HCT116 (cell line): ENCODE data around the gene ADGRL3. TPM values are rescaled to one million over a fixed set of nuclear protein-coding genes. Genes with fewer than 3 reads are reported as not detected.

Source experiments
- ATAC-seq: fragments of 200-7000 bp; cut with Tn5 transposase; 2 replicates; pipeline ENCODE4 v1.9.1; 2020; ENCODE audit warnings: mild to moderate bottlenecking, moderate library complexity
- BruUV-seq: library from RNA; stranded (reverse); fragments of 400-500 nt; replicated peaks from 2 replicates; lab custom pipeline; 2021; lab: Mats Ljungman, UMichigan
- CTCF ChIA-PET: fragments of 300-600 bp; sonication (Branson Sonifier 250); formaldehyde crosslinking; loops from one replicate; lab custom pipeline; 2021; ENCODE audit warnings: antibody characterized with exemption; lab: Charles Lee
- POLR2A ChIA-PET: fragments of 300-600, 350-600 bp; sonication (Branson Sonifier 250); formaldehyde crosslinking; loops from one replicate; lab custom pipeline; 2021; ENCODE audit warnings: antibody characterized with exemption; lab: Charles Lee
- RAD21 ChIA-PET, 2 experiments: fragments of 300-600 bp; sonication (Branson Sonifier 250); formaldehyde crosslinking; loops; one replicate each; lab custom pipeline; 2023; ENCODE audit warnings: low total read pairs in 2 of 2; ENCODE audit not compliant: uncharacterized antibody in 2 of 2, unreplicated experiment in 2 of 2, low non-redundant PET in 1 of 2; lab: Charles Lee
- DNase-seq: peaks from one replicate; pipeline ENCODE4 v3.0.0-alpha.2; 2010; ENCODE audit warnings: low read depth, low spot score
- H2AFZ ChIP-seq: fragments of 200-600 bp; shearing (Covaris generic), sonication (generic); 2 replicates; pipeline ENCODE4 v1.6.1; 2017; ENCODE audit warnings: low read depth, mixed run types, mixed read lengths, antibody characterized with exemption, low read length; ENCODE audit not compliant: poor library complexity, severe bottlenecking
- H3K27ac ChIP-seq: 2 replicates; pipeline ENCODE4 v1.5.1; 2012; ENCODE audit warnings: low read depth, low read length
- H3K27me3 ChIP-seq: fragments of 200-600 bp; sonication (generic); 2 replicates; pipeline ENCODE4 v1.6.1; 2016; ENCODE audit warnings: mixed run types, low read length, mixed read lengths; ENCODE audit not compliant: insufficient read depth
- H3K36me3 ChIP-seq, 2 experiments: fragments of 200-500 bp in 1 of 2; fragments of 200-600 bp in 1 of 2; sonication (Bioruptor generic) in 1 of 2; sonication (generic) in 1 of 2; 2 replicates each; pipeline versions ENCODE4 v1.5.1 to v1.6.1; 2014 to 2016; ENCODE audit warnings: low read length in 2 of 2, inconsistent platforms in 1 of 2, mixed read lengths in 1 of 2, mixed run types in 1 of 2; ENCODE audit not compliant: insufficient read depth in 2 of 2, control insufficient read depth in 1 of 2
- H3K4me1 ChIP-seq, 2 experiments: fragments of 200-600 bp in 1 of 2; sonication (generic) in 1 of 2; 2 replicates each; pipeline versions ENCODE4 v1.5.1 to v1.6.1; 2012 to 2017; ENCODE audit warnings: low read length in 2 of 2, inconsistent platforms in 1 of 2, mild to moderate bottlenecking in 1 of 2, mixed read lengths in 1 of 2, mixed run types in 1 of 2, moderate library complexity in 1 of 2; ENCODE audit not compliant: insufficient read depth in 2 of 2, control insufficient read depth in 1 of 2
- H3K4me2 ChIP-seq: fragments of 200-600 bp; sonication (generic); 2 replicates; pipeline ENCODE4 v1.6.1; 2017; ENCODE audit warnings: mixed run types, low read length, mixed read lengths
- H3K4me3 ChIP-seq, 2 experiments: fragments of 200-600 bp in 1 of 2; sonication (generic) in 1 of 2; replicated peaks in 1 of 2; 2 replicates each; pipeline ENCODE4 v1.5.1; 2011 to 2016; ENCODE audit warnings: low read length in 2 of 2, control low read depth in 1 of 2, low read depth in 1 of 2, mild to moderate bottlenecking in 1 of 2, mixed read lengths in 1 of 2, mixed run types in 1 of 2
- H3K79me2 ChIP-seq: fragments of 200-600 bp; sonication (generic); 2 replicates; pipeline ENCODE4 v1.6.1; 2017; ENCODE audit warnings: mild to moderate bottlenecking, mixed run types, low read length, moderate library complexity, mixed read lengths; ENCODE audit not compliant: insufficient read depth
- H3K9ac ChIP-seq: fragments of 200-600 bp; sonication (generic); 2 replicates; pipeline ENCODE4 v1.6.1; 2016; ENCODE audit warnings: low read length, mixed read lengths
- H3K9me2 ChIP-seq: fragments of 200-600 bp; sonication (generic), shearing (Covaris generic); 2 replicates; pipeline ENCODE4 v1.6.1; 2017; ENCODE audit warnings: mixed run types, mild to moderate bottlenecking, moderate library complexity; ENCODE audit not compliant: insufficient read depth
- H3K9me3 ChIP-seq, 2 experiments: fragments of 200-500 bp in 1 of 2; fragments of 200-600 bp in 1 of 2; sonication (Bioruptor generic) in 1 of 2; sonication (generic) in 1 of 2; 2 replicates each; pipeline ENCODE4 v1.6.1; 2014 to 2017; ENCODE audit warnings: low read length in 2 of 2, mixed read lengths in 2 of 2, inconsistent platforms in 1 of 2, low read depth in 1 of 2, mild to moderate bottlenecking in 1 of 2, mixed run types in 1 of 2, moderate library complexity in 1 of 2; ENCODE audit not compliant: control insufficient read depth in 1 of 2, insufficient read depth in 1 of 2
- H4K20me1 ChIP-seq: fragments of 200-600 bp; sonication (generic), shearing (Covaris generic); 2 replicates; pipeline ENCODE4 v1.6.1; 2017; ENCODE audit warnings: mixed run types, mild to moderate bottlenecking, moderate library complexity; ENCODE audit not compliant: insufficient read depth
- EGR1 ChIP-seq: IDR thresholded peaks from 2 replicates; pipeline ENCODE4 v1.6.1; 2012; ENCODE audit warnings: low read depth
- ELF1 ChIP-seq: IDR thresholded peaks from 2 replicates; pipeline ENCODE4 v1.6.1; 2012; ENCODE audit warnings: low read depth, borderline replicate concordance
- EZH2 ChIP-seq: fragments of 200-600 bp; sonication (generic); IDR thresholded peaks from 2 replicates; pipeline ENCODE4 v1.6.1; 2017; ENCODE audit warnings: antibody characterized with exemption, mixed run types
- POLR2A ChIP-seq: IDR thresholded peaks from 2 replicates; pipeline ENCODE4 v1.7.0; 2011; ENCODE audit warnings: borderline replicate concordance; ENCODE audit not compliant: insufficient read depth, insufficient read length; ENCODE audit errors: extremely low read depth
- SIN3A ChIP-seq: IDR thresholded peaks from 2 replicates; pipeline ENCODE4 v1.6.1; 2012; ENCODE audit warnings: low read depth
- ZNF274 ChIP-seq: fragments of 200-500 bp; sonication (Bioruptor generic); IDR thresholded peaks from 2 replicates; pipeline ENCODE4 v1.6.1; 2014; ENCODE audit warnings: mild to moderate bottlenecking, low read depth, low read length, inconsistent platforms
- intact Hi-C: fragments of 100-400 bp; cut with micrococcal nuclease; formaldehyde crosslinking; loops from 2 replicates; pipeline ENCODE4 v1.10.0; 2022
- total RNA-seq: library from RNA; stranded (reverse); gene quantifications from one replicate; pipeline ENCODE4 v1.2.1, GENCODE V29; 2021; ENCODE audit not compliant: unreplicated experiment

ADGRL3 gene
- total RNA-seq, 1 experiment from 2014 or later = not detected

DNA sequence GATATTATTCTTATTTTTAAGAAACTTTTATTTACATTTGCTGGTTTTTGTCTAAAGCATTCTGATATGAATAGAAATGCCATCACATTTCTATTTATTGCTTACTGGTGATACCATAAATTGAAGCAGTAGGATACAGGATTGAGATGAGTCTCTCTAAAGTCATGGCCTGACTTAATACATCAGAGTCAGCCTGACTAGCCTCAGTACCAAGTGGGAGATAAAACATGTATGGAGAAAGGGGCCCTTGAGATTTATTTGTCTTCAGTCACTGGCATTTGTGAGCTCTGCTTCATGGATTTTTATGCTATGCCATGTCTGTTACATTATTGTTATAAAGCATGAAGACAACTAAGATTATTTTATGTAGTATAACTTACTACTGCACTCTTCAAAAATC lies 465.5 kb downstream of the ADGRL3 start:
- intact Hi-C loops = no loop called here
- Histone ChIP-seq H3K9me2 (no peaks in the 10 kb centered on the region), H2AFZ (no peak overlapping the region), H3K27me3 (no peaks in the 10 kb centered on the region), H4K20me1 (no peaks in the 10 kb centered on the region), H3K4me1 (no peaks in the 10 kb centered on the region), H3K4me3 (no peak overlapping the region)
- no TSS peak for BruUV-seq
- ChIA-PET POLR2A (no interaction called here), RAD21 (no interaction called here)
- no peak for DNase-seq
- TF ChIP-seq EGR1 = no peak
- TF ChIP-seq, all 23 proteins: peak for 0
- H3K9me3 ChIP-seq = peaks cover 9 to 18% of the 10 kb centered on the region in 2 experiments; a peak in 2 of 4 replicates
- H3K79me2 ChIP-seq = no peaks in the 10 kb centered on the region
- no peak overlapping the region for H3K4me2 ChIP-seq
- no peaks in the 10 kb centered on the region for H3K36me3 ChIP-seq
- H3K9ac ChIP-seq = no peak overlapping the region
- CTCF ChIA-PET = no interaction called here
- no peak for ATAC-seq
- no peak overlapping the region for H3K27ac ChIP-seq

DNA sequence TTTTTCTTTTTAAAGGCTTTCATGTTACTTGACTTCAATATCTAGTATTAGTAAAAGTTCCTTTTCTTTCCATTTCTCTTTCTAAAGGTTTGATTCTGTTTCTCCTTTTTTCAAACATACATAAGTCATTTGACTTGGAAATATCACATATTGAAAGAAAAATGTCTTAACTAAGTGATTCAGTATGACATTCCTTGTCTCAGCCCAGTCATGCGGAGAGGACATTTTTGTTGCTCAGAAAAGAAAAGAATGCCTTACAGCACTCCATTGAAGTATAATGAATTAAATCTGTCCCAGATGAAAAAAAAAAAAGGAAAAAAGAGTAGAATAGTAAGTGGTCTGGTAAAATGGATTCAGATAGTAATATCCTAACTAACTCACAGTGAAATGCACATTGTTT lies 466.1 kb downstream of the ADGRL3 start:
- H3K27me3 ChIP-seq = no peaks in the 10 kb centered on the region
- H3K9me3 ChIP-seq = peaks cover 12 to 21% of the 10 kb centered on the region in 2 experiments; a peak in 2 of 4 replicates
- no peak overlapping the region for H3K27ac ChIP-seq
- TF ChIP-seq EZH2 (no peak), ZNF274 (no peak), EGR1 (no peak), SIN3A (no peak), ELF1 (no peak), POLR2A (no peak)
- H2AFZ ChIP-seq = no peak overlapping the region
- POLR2A ChIA-PET = no interaction called here
- ATAC-seq (no peak), DNase-seq (no peak)
- H3K9ac ChIP-seq = no peak overlapping the region
- no peaks in the 10 kb centered on the region for H4K20me1 ChIP-seq
- H3K9me2 ChIP-seq = no peaks in the 10 kb centered on the region
- H3K4me3 ChIP-seq = no peak overlapping the region
- no peaks in the 10 kb centered on the region for H3K4me1 ChIP-seq
- BruUV-seq = no TSS peak
- no peak overlapping the region for H3K4me2 ChIP-seq
- H3K79me2 ChIP-seq = no peaks in the 10 kb centered on the region
- H3K36me3 ChIP-seq = no peaks in the 10 kb centered on the region
- RAD21 ChIA-PET = no interaction called here
- intact Hi-C loops = no loop called here
- CTCF ChIA-PET = no interaction called here
